Stomach (tissue), 9 donors: Measurements from ENCODE around the gene POLR3E. TPM values are rescaled to one million over a fixed set of nuclear protein-coding genes. Genes with fewer than 3 reads are reported as not detected.

Source experiments
- DNase-seq, 2 donors: peaks; one replicate each; pipeline versions ENCODE4 v3.0.0 to v3.0.0-alpha.2; 2013 to 2019
- H3K27ac ChIP-seq, 5 donors: fragments of 200-600 bp in 4 of 5; sonication (generic) in 4 of 5; one replicate each; pipeline ENCODE4 v1.5.1; 2013 to 2019; ENCODE audit warnings: mild to moderate bottlenecking in 1 of 5, moderate library complexity in 1 of 5
- H3K27me3 ChIP-seq, 3 donors: fragments of 200-600 bp; sonication (generic); one replicate each; pipeline ENCODE4 v1.5.1; 2017 to 2019; ENCODE audit warnings: mixed run types in 1 of 3
- H3K36me3 ChIP-seq, 4 donors: fragments of 200-600 bp; sonication (generic); 1 replicate in 3 of 4; 2 replicates in 1 of 4; pipeline ENCODE4 v1.5.1; 2016 to 2019
- H3K4me1 ChIP-seq, 4 donors: fragments of 200-600 bp; sonication (generic); one replicate each; pipeline ENCODE4 v1.5.1; 2016 to 2019
- H3K4me3 ChIP-seq, 4 donors: fragments of 200-600 bp; sonication (generic) in 3 of 4; one replicate each; pipeline ENCODE4 v1.5.1; 2016 to 2019; ENCODE audit warnings: mild to moderate bottlenecking in 1 of 4
- H3K9me3 ChIP-seq, 4 donors: fragments of 200-600 bp; sonication (generic); one replicate each; pipeline ENCODE4 v1.5.1; 2016 to 2019
- EP300 ChIP-seq: sonication (generic); formaldehyde crosslinking; IDR thresholded peaks from one replicate; pipeline ENCODE4 v1.6.1; 2017; ENCODE audit warnings: antibody characterized with exemption
- POLR2A ChIP-seq, 4 donors: fragments of 450-650 bp; IDR thresholded peaks; one replicate each; pipeline ENCODE4 v1.6.1; 2016; ENCODE audit warnings: antibody characterized with exemption in 4 of 4, control low read depth in 2 of 4, mild to moderate bottlenecking in 1 of 4, moderate library complexity in 1 of 4
- POLR2AphosphoS5 ChIP-seq, 3 donors: sonication (generic); formaldehyde crosslinking; IDR thresholded peaks; one replicate each; pipeline ENCODE4 v1.6.1; 2016; ENCODE audit warnings: antibody characterized with exemption in 3 of 3
- WGBS, 5 donors: extraction: QIAGEN DNeasy Blood & Tissue Kit in 3 of 5; methylation state at CpG; one replicate each; pipeline versions ENCODE4 v1.1.5 to v1.1.7; 2013 to 2018; 5-methylcytosine and 5-hydroxymethylcytosine counted together
- intact Hi-C: fragments of 100-400 bp; cut with DNase I; formaldehyde crosslinking; loops from one replicate; pipeline ENCODE4 v1.15.1; 2023; ENCODE audit warnings: low total_unique reads
- polyA plus RNA-seq, 3 donors: library from polyadenylated mRNA; stranded (reverse); fragments of 200-250 nt; gene quantifications; one replicate each; pipeline ENCODE4 v1.2.3, GENCODE V29; 2013
- total RNA-seq, 5 donors: library from RNA; depleted of rRNA; stranded (reverse); fragments of >200 nt; gene quantifications; one replicate each; pipeline versions ENCODE4 v1.1.0 to v1.2.3, GENCODE V29; 2014 to 2016
- TF ChIP-seq, protein P1 (sequence below), 7 experiments: fragments of 450-650 bp in 4 of 7; fragments of 200-600 bp in 3 of 7; sonication (generic) in 3 of 7; IDR thresholded peaks; one replicate each; pipeline ENCODE4 v1.5.1; 2016 to 2019; ENCODE audit warnings: antibody characterized with exemption in 7 of 7, control low read depth in 2 of 7, mild to moderate bottlenecking in 1 of 7
- donor health status: healthy with polysubstance abuse.
- donor health status: Bipolar disorder and iron deficiency.
- donor health status: healthy.

POLR3E gene
- total and polyA plus RNA-seq, 8 donors = 13.1 to 99.1 (median 51.9) TPM

GRCh38 chr16:22340945-22341344 lies 43.7 kb downstream of the POLR3E start:
- no peak for DNase-seq
- no peak for TF ChIP-seq POLR2A (IDR thresholded peaks at IDR 0.05)
- TF ChIP-seq, protein P1, sequence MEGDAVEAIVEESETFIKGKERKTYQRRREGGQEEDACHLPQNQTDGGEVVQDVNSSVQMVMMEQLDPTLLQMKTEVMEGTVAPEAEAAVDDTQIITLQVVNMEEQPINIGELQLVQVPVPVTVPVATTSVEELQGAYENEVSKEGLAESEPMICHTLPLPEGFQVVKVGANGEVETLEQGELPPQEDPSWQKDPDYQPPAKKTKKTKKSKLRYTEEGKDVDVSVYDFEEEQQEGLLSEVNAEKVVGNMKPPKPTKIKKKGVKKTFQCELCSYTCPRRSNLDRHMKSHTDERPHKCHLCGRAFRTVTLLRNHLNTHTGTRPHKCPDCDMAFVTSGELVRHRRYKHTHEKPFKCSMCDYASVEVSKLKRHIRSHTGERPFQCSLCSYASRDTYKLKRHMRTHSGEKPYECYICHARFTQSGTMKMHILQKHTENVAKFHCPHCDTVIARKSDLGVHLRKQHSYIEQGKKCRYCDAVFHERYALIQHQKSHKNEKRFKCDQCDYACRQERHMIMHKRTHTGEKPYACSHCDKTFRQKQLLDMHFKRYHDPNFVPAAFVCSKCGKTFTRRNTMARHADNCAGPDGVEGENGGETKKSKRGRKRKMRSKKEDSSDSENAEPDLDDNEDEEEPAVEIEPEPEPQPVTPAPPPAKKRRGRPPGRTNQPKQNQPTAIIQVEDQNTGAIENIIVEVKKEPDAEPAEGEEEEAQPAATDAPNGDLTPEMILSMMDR (IDR thresholded peaks at IDR 0.05) = no peak
- no peak for TF ChIP-seq EP300
- no peak for TF ChIP-seq POLR2AphosphoS5 (IDR thresholded peaks at IDR 0.05)
- Histone ChIP-seq H3K4me1 (no peaks in the 10 kb centered on the region), H3K4me3 (no peak overlapping the region), H3K27me3 (no peaks in the 10 kb centered on the region), H3K27ac (no peak overlapping the region), H3K36me3 (peaks cover 4 to 45% (median 31%) of the 10 kb centered on the region in 4 donors), H3K9me3 (peaks cover 0 to 22% (median 12%) of the 10 kb centered on the region in 4 donors)
- intact Hi-C loops = no loop called here

DNA sequence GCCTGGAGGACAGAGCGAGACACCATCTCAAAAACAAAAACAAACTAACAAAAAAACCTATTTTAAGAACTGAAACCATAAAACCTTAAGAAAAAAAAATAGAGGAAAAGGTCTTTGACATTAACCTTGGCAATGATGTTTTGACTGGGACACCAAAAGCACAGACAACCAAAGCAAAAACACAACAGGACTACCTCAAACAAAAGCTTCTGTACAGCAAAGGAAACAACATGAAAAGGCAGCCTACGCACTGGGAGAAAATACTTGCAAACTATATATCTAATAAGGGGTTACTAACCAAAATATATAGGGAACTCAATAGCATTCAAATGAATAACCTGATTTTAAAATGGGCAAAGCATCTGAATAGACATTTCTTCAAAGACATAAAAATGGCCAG lies 44.9 kb downstream of the POLR3E start:
- Histone ChIP-seq H3K4me3 (no peak overlapping the region), H3K27me3 (no peaks in the 10 kb centered on the region), H3K4me1 (peaks cover 0 to 10% (median 4%) of the 10 kb centered on the region in 4 donors), H3K9me3 (peaks cover 0 to 16% (median 4%) of the 10 kb centered on the region in 4 donors), H3K36me3 (peaks cover 10 to 46% (median 31%) of the 10 kb centered on the region in 4 donors), H3K27ac (no peak overlapping the region)
- intact Hi-C loops = no loop called here
- TF ChIP-seq, protein P1 (IDR thresholded peaks at IDR 0.05) = no peak
- TF ChIP-seq POLR2AphosphoS5 (IDR thresholded peaks at IDR 0.05) (no peak), EP300 (no peak), POLR2A (IDR thresholded peaks at IDR 0.05) (no peak)
- 94 to 98% (median 96%) methylated on average over 2 of the region's 2 CpGs for WGBS, 5 donors
- DNase-seq = no peak

GRCh38 chr16:22346483-22346882 lies 49.3 kb downstream of the POLR3E start:
- intact Hi-C loops = no loop called here
- Histone ChIP-seq H3K27me3 (no peaks in the 10 kb centered on the region), H3K27ac (peak overlapping the region in 2 of 5 donors; percentile 27 to 56), H3K4me3 (no peak overlapping the region), H3K4me1 (peaks cover 0 to 11% (median 5%) of the 10 kb centered on the region in 4 donors), H3K36me3 (peaks cover 38 to 72% (median 57%) of the 10 kb centered on the region in 4 donors), H3K9me3 (peaks cover 0 to under 1% (median 0%) of the 10 kb centered on the region in 4 donors)
- TF ChIP-seq, protein P1 (IDR thresholded peaks at IDR 0.05) = no peak
- TF ChIP-seq POLR2AphosphoS5 (IDR thresholded peaks at IDR 0.05) = no peak
- no peak for TF ChIP-seq POLR2A (IDR thresholded peaks at IDR 0.05)
- no peak for TF ChIP-seq EP300
- WGBS, 5 donors = 61 to 78% (median 76%) methylated on average over 9 of the region's 9 CpGs
- DNase-seq = no peak

GRCh38 chr16:22347100-22347820 lies 50.1 kb downstream of the POLR3E start:
- Histone ChIP-seq H3K9me3 (no peaks in the 10 kb centered on the region), H3K4me3 (no peak overlapping the region), H3K27ac (peak overlapping the region in 2 of 5 donors; percentile 27 to 56), H3K27me3 (no peaks in the 10 kb centered on the region), H3K36me3 (peaks cover 38 to 75% (median 62%) of the 10 kb centered on the region in 4 donors), H3K4me1 (peaks cover 0 to 11% (median 5%) of the 10 kb centered on the region in 4 donors)
- TF ChIP-seq, protein P1 (IDR thresholded peaks at IDR 0.05) = no peak
- TF ChIP-seq POLR2A (IDR thresholded peaks at IDR 0.05) = no peak
- TF ChIP-seq POLR2AphosphoS5 (IDR thresholded peaks at IDR 0.05) = no peak
- no peak for TF ChIP-seq EP300
- DNase-seq = no peak
- 84 to 94% (median 93%) methylated on average over 20 of the region's 20 CpGs for WGBS, 5 donors
- intact Hi-C loops = no loop called here
